Measurements from ENCODE around the gene LMO7.

LMO7 gene

DNA sequence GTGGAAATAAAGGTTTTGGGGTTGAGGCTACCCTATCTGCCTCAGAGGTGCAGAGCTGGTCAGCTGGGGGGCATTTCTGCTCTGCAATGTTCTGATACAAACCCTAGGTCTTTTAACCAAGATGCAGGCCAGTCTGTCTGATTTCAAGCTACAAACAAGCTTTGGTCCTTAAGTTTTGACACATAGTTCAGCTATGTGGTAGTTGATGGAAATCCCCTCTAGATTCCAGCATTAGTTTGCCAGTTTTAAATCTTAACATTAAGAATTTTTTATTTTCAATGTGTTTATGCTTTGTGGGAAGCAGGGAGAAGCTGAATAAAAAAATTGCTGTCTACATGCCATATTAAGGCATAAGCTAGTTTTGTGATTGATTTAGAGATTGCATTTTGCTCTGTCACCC, 225.7 kb downstream of the LMO7 start:
- DNase-seq = no peak

DNA sequence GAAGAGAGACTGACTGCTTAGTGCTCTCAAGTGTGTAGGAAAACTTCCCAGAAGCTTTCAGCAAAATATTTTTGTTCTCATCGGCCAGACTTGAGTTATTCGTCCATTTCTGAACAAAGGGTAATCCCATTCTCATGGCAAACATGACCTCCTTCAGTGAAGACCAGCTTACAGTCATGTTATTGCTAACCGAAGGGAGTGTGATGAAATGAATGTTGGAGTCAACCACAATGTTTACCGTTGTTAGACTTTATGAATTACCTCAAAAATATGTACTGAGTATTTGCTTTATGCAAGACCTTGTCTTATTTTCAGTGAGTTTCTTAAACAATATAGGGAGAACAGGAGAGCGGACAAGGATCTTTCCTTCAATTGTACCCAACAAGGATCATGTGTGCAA, 228.6 kb downstream of the LMO7 start:
- DNase-seq = no peak

DNA sequence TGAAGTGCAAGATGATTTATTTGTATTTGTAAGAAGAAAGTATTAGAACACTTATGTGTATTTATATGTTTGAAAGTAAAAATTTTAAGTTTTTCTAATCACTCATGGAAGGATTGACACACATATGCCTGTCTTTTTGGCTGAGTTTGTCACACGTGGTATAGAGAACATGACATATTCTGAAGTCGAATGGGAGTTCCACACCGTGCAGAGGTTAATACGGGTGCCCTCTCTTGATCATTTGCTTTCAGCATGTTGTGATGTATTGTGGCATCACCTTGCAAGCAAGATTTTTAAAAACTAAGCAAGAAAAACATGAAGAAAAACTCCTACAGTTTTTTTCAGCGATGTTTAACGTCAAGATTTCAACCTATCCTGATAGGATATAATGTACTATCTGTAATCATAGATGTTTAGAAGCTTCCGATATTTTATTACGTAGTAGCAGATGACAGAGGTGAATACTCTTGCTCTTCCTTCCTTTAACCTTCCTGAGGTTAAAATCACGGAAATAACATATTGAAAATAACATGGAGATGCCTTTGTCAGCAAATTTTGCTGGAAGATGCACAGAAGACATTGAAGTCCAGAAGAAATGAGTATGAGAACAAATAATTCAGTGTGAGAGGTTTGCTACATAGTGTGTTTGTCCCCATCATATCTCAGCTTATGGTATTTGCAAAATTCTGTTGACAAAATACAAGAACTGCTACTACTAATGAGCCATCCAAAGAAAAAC, 231.4 kb downstream of the LMO7 start:
- DNase-seq = no peak

DNA sequence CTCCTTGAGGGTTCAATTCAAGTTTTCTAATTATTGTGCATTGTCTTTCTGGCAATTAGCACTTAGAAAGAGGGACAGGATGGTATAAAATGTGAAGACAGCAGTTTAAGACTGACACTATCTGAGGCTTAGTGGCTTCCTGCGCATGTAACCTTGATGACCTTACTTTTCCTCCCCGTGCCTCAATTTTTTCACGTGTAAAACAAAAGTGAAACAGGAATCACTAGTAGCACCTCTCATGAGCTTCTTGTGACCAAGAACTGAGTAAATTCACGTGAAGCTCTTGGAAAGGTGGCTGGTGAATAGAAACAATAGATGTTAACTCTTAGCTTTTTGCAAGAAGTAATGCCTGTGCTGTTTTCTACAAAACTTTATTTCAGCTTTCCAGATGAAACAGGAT, 233.9 kb downstream of the LMO7 start:
- no peak for DNase-seq

DNA sequence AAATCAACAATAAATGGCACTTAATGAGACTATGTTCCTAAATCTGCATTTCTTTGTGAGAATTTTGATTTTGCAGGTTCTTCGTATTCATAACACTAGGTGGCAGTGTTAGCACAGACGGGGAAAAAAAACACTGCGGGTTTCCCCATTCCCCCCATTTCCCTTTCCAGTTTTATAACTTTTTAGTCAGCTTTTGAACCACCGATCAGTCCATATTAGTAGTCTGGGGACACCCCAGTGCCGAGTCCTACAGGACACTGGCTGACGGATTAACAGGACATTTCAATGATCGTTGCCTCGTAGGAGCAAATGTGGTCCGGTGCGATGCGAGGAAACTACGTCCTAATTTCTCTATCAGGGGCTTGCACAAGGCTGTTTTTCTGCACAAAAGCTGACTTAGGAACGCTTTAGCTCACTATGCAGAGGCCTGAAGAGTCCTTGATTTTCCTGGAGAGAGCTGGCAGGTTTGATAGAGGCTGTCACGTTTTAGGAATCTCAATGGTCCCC, 234.3 kb downstream of the LMO7 start:
- DNase-seq = no peak

DNA sequence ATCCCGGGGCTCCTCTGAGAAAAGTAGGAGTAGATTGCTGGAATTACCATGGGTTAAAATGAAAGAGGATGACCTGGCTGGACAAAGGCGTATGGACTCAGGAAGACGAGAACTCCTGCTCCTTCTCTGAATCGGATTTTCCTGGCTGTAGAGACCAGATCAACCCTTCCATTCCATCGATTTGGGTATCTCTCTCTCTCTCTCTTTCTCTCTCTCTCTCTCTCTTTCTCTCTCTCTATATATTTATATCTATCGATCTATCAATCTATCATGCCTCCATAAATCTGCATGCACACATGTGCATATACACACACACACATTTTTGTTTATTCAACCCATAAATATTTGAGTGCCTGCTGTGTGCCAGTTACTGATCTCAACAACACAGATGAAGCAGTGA, 234.9 kb downstream of the LMO7 start:
- DNase-seq = no peak

DNA sequence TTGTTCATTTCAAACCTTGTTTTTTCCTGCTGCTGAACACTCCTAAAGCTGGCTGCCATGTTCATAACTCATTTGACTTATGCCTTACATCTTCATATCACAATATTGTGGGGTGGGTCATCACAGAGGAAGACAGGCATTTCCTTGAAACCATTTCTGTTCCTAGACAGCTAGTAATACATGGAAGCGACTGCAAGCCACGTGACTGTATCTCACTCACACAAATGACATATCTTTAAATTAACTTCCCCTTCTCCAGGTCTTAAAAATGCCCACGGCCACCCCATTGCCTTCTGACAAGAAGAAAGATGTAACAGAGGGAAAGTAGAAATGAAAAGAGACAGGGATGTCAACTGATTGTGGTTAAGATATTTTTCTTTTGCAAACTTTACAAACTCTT, 236.8 kb downstream of the LMO7 start:
- no peak for DNase-seq

DNA sequence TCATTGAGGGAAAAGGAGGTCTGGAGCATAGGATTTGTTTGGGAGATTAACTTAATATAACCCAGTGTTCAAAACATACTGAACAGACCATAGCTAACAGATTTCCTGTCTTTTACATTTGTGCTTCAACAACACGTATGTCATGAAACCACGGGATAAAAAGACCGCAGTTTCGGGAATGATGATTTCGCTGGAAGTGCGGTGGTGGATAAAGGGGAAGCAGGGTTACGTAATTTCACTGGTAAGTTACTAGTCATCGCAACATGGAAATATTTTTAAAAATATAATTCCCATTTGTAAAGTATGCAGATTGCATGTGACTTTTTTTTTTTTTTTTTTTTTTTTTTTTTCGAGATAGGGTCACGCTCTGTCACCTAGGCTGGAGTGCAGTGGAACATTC, 237.4 kb downstream of the LMO7 start:
- no peak for DNase-seq

DNA sequence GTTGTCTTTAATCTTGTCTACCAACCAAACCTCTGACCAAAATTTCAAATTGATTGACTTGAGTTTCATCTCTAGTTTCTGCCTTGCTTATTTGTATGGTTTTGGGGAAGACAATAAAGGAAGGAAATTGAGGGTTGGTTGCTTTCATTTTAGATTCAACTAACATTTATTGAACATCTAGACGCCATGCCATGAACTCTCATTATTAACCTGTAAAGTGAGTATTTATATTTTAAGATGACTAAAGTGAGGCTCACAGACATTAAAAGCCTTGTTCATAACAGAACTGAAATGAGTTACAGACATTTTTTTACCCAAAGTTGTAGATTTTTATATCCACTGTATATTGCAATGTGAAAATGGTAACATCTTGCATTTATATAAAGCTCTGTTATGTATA, 239.3 kb downstream of the LMO7 start:
- no peak for DNase-seq

DNA sequence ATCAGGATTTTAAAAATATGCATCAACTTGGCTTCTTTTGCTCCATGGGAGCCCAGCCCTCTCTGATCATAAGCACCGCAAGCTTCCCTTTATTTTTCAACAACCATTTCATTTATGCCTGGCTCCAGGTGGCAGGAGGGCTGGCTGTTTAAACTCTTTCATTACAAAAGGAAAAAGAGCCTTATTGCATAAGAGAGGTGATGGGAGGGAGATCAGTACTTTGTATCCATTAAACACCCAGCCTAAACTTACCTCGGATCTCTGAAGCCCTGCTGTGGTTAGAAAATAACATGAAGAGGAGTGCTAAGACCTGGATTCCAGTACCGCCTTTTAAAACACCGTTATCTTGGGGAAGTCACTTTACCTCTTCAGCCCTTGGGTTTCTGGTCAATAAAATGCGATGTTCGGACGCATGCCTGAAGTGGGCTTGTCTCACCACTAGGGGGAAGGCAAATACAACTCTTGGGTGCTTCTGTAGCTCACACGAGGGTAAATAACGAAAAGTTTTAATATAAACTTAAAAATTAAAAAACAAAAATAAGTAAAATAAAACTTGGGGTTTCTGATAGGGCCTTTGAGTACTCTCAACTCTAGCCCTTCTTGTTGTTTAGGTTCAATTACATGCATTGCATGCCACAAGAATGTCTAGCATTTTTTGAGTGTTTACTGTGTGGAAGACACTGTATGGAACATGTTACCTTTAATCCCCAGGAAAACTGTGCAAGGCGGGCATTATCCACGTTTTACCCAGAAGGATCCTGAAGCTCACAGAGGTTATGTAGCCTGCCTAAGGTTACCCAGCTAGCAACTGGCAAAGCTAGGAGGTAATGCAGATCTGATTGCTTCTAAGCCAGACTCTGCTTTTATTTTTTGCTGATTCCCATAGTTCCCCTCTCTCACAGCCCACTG, 240.3 kb downstream of the LMO7 start:
- peak; percentile 30 for DNase-seq

DNA sequence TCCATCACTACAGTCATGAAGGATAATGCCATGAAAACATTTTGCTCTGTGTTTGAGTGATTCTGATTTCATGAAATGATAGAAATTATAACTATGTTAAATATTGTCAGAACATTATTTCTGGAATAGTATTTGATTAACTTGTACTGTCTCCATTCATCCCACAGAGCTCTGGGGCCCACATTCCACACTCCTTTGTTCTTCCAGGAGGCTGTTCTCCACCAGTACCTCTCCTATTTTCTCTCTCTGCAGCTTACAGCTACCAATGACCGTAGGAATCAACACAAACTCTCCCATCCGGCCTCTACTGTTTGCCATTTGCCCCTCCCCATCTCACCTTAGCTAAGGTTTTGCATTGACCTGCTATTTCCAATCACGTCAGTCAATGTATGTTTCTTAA, 240.9 kb downstream of the LMO7 start:
- no peak for DNase-seq

DNA sequence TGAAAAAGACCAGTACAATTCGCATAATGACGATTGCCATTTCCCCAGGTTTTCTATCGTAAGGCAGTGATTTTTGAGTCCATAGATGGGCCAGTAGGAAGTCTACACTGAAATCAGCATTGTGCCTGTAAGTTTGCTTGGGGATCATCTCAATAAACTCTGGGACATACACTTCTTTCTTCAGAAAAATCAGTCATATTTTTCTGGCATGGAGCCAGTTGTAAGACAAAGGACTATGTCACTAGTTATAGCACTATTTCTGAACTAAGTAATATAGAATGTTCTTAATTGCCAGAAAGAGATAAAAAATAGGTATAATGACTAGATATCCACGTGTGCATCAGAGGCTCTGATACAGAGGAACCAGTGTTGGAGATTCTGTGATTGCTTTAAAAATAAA, 243.5 kb downstream of the LMO7 start:
- no peak for DNase-seq

DNA sequence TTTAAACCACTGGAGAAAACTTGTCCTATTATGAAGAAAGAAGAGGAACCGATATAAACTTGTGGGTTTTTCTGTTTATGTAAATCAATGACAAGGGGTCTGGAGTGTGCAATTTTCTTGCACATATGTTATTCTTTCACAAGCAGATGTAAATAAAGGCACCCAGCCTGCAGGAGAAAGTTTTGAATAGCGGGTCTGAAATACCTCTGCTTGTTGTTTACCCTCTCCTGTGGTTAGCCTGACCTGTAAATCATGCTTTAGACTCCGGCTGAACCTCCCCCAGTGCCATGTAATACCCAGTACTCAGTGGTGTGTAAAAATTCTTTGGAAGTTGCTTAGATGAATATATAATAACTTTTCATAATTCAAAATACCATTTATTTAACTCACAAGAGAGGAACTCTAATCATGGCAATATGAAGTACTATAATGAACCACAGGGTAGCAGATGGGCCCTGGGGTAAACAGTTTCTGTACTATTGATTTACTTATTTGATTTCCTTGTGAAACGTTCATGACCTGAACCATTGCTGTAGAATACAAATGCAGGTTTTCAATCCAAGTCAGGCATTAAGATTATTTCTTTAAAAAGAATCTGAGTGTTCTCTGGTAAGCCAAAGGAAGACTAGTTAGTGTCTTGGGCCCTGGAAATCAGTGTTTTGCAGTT, 245.1 kb downstream of the LMO7 start:
- no peak for DNase-seq

DNA sequence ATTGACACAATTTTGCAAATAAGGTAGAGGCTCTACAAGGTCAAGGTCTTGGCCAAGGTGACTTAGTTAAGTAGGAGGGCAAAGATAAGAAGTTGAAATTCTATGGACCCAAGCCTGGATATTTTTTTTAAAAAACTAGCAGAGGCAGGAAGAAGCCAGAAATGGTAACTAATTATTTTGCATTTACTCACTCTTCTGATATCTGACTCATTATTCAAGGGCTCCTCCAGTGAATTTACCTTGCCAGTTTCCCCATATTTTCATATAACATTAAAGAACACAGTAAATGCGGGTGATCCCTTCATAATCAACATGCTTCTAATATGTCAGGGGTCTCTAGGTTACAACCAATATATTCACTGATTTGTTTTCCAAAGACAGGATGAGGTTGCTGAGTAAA, 246.1 kb downstream of the LMO7 start:
- DNase-seq = no peak

DNA sequence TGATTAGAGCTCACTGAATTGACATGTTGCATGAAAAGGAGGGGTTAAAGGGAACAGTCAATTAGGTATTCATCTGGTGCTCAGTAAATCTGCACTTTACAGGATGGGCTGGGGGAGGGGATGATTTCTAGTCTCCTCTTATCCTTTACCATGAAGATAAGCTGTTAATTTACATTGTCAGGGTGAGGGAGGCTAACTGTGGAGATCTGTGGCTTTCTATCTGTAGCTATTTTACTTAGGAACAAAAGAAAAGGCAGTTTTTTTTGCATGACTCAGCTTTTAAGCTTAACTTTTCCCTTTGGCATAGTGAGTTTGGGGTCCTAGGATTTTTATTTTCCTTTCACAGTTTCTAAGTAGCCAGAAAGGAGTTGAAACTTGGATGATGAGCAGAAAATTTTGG, 253.3 kb downstream of the LMO7 start:
- DNase-seq = no peak

DNA sequence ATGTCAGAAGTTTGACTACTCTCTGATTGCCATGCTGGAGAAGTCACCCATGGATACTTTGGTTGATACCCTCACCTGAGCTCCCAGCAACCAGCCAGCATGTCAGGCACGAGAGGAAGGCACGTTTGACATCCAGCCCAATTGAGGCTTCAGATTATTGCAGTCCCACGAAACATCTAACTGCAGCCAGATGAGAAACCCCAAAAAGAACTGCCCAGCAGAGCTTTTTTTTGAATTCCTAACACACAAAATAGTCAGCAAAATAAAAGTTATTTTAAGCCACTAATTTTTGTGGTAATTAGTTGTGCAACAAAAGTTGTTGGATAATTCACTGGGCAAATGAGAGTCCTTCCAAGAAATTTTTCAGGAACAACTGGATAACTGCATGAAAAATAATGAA, 259.0 kb downstream of the LMO7 start:
- no peak for DNase-seq

DNA sequence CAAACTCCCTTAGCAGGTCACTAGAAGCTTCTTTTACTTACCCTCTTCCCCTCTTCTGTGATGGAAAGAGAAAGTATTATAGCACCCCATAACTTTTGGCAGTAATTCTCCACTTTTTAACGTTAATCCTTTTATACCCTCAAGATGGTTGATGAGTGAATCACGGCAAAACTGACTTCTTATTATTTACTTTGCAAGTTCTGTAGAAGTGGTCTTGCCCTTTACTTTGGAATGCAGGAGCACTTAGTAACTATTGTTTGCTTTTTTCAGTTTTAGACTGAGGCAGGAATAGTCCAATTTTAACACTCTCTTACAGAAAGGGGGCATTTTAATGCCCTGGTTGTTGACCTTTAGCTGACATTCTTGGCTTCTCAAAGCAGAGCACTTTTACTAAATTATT, 260.1 kb downstream of the LMO7 start:
- DNase-seq = no peak

DNA sequence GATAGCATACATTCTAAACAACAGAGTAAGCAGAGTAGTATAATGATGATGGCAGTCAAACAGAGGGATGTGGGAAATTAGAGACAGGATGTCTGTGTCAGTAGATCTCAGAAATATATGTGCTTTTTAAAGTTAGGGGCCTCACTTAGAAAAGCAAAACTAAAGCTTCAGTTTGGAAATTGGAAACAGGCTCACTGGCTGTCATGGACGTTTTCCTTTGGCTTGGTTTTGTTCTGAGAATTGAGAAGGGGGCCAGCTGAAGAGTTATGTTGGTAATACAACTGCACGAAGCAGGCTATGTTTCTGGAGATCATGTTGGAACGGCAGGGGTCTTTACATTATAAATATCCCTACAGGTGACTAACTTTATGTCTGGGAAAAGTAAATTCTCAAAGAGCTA, 261.3 kb downstream of the LMO7 start:
- no peak for DNase-seq

DNA sequence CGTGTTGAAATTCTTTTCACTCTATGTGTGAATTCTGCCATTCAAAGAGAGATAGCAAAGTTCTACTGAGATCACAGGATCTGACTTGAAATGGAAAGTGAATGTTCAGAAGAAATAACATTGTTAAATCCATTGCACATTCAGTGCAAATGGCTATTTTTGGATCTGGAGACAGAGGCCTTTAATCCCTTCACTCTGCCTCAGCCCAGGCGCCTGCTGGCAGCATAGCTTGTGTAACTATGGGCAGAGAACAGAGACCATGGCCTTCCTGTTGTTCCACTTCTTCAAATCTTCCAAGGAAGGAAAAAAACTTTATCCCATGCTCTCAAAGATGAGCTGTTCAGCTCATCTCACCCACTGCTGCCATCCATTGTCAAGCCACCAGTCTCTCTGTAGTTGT, 265.4 kb downstream of the LMO7 start:
- DNase-seq = no peak

DNA sequence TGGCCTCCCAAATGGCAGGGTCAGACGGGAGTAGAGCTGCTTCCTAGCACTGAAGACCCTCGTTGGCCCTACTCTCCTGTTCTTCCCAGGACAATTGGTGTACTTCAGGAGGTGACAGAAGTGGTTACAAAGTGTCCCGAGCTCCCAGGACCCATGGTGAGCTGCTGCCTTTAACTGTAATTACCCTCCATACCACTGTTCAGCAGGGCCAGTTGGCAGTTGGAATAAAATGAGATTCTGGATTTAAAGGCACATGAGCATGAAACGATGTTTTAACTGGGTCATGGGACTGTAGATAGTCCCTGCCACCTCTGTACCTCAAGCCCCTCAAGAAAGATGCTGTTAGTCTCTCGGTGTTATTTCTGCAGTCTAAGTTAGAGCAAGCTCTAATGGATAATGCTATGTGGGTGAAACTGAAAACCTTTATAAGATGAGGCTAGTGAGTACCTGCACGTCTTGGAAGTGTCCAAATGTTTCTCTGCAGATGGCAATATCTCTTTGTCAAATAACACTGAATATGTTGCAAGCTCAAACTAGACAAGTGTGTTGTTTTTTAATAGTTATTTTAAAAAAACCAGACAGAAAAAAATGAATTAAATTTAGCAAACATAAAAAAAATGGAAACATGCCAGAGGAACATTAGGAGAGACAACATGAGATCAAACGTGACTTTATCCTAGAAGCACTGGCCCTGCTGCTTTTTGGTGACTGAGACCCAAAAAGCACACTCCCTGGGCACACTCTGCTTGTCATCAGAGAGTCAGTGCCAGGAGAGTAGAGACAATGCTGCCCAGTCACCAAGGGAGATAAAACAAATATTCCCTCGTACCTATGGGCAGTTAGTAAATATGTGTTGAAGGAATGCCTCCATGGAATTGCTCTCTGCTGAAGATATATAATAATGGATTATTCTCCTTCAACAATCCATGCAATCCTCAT, 266.3 kb downstream of the LMO7 start:
- DNase-seq = no peak

DNA sequence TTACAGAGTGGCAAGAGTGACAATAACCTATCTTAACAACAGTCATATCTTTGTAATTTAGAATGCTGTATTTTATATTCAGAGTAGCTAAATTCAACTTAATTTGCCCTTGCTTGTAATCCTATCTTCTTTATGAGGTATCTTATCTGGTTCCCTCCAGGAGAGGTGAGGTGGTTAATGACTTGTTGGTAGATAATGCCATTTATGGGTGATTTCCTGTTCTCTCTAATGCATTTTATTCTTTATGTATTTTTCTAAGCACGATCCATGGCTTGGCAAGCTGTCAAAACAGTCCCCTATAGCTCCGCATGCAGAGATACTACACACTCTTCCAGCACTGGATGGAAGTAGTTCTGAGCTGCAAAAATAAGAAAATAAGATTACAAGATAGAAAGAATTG, 267.9 kb downstream of the LMO7 start:
- no peak for DNase-seq

DNA sequence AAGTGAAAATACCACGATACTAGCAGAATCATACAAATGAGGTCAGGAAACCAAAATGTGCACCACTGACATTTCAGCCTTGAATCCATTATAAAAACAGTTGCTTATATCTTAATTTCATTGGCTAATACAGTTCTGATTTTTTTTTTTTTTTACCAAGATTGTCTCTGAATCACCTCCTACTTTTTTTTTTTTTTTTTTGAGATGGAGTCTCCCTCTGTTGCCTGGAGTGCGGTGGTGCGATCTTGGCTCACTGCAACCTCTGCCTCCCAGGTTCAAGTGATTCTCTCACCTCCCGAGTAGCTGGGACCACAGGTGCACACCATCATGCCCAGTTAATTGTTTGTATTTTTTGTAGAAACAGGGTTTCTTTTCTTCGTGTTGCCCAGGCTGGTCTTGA, 270.2 kb downstream of the LMO7 start:
- no peak for DNase-seq

DNA sequence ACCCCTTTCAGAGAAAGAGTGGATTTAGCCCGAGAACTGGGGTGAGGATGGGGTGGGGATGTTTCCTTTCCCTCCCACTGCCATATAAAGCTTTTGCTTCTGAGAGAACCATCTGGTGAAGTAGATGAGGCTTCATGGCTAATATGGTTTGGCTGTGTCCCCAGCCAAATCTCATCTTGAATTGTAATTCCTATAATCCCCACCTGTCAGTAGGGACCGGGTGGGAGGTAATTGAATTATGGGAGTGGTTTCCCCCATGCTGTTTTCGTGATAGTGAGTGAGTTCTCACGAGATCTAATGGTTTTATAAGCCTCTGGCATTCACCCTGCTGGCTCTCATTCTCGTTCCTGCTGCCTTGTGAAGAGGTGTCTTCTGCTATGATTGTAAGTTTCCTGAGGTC, 270.9 kb downstream of the LMO7 start:
- DNase-seq = no peak
